Stimulated activated CD8-positive, alpha-beta memory T cell treated with anti-CD3 and anti-CD28 coated beads, Interleukin-12 subunit alpha, Interleukin-12 subunit beta, amount 100 ng/mL, for 1 hour (primary cell): ENCODE results near the gene LHFPL2.
"Not testable (repeated sequence)": the region's sequence is repeated elsewhere in the genome, so short reads cannot be mapped to it uniquely, and the experiment has no call there.

Experiments used
- DNase-seq: peaks from one replicate; pipeline ENCODE4 v3.0.0-alpha.2; 2020; ENCODE audit warnings: low read depth

LHFPL2 gene

GRCh38 chr5:78640662-78641474 is 7.7 kb downstream of the LHFPL2 start:
- no peak for DNase-seq

- no peak for DNase-seq
Measured at GRCh38 chr5:78639791-78640190, 8.8 kb downstream of the LHFPL2 start.

GRCh38 chr5:78638973-78639669 is 9.5 kb downstream of the LHFPL2 start:
- no peak for DNase-seq

- DNase-seq, result no peak
Measured at GRCh38 chr5:78638423-78638822, 10.1 kb downstream of the LHFPL2 start.

GRCh38 chr5:78637468-78637867 is 11.1 kb downstream of the LHFPL2 start:
- DNase-seq, result no peak

- DNase-seq, result no peak
Measured at GRCh38 chr5:78636682-78637081, 11.9 kb downstream of the LHFPL2 start.

- DNase-seq, result no peak
Measured at GRCh38 chr5:78634634-78635033, 13.9 kb downstream of the LHFPL2 start.

- DNase-seq, result no peak
Measured at GRCh38 chr5:78634229-78634628, 14.3 kb downstream of the LHFPL2 start.

GRCh38 chr5:78633700-78634099 is 14.9 kb downstream of the LHFPL2 start:
- no peak for DNase-seq

- DNase-seq, result no peak
Measured at GRCh38 chr5:78632467-78632866, 16.1 kb downstream of the LHFPL2 start.

GRCh38 chr5:78631931-78632330 is 16.6 kb downstream of the LHFPL2 start:
- no peak for DNase-seq

GRCh38 chr5:78630047-78630446 is 18.5 kb downstream of the LHFPL2 start:
- no peak for DNase-seq

- DNase-seq, result no peak
Measured at GRCh38 chr5:78629624-78630023, 18.9 kb downstream of the LHFPL2 start.

GRCh38 chr5:78628270-78628992 is 20.1 kb downstream of the LHFPL2 start:
- DNase-seq, result no peak

- no peak for DNase-seq
Measured at GRCh38 chr5:78627766-78628165, 20.8 kb downstream of the LHFPL2 start.

- DNase-seq, result no peak
Measured at GRCh38 chr5:78627175-78627574, 21.4 kb downstream of the LHFPL2 start.

GRCh38 chr5:78626009-78626571 is 22.5 kb downstream of the LHFPL2 start:
- no peak for DNase-seq

- no peak for DNase-seq
Measured at GRCh38 chr5:78624992-78625391, 23.6 kb downstream of the LHFPL2 start.

GRCh38 chr5:78624011-78624541 is 24.5 kb downstream of the LHFPL2 start:
- DNase-seq, result no peak

- no peak for DNase-seq
Measured at GRCh38 chr5:78622302-78622971, 26.1 kb downstream of the LHFPL2 start.

- no peak for DNase-seq
Measured at GRCh38 chr5:78621291-78621738, 27.3 kb downstream of the LHFPL2 start.

GRCh38 chr5:78620119-78620518 is 28.5 kb downstream of the LHFPL2 start:
- DNase-seq, result not testable (repeated sequence)
